Fibroblast of pulmonary artery (primary cell): Measurements from ENCODE around the gene ATP5ME.
"Not testable (repeated sequence)": the region's sequence is repeated elsewhere in the genome, so short reads cannot be mapped to it uniquely, and the experiment has no call there.

Experiments used
- DNase-seq: peaks from one replicate; pipeline ENCODE4 v3.0.0-alpha.2; 2010; ENCODE audit warnings: low read depth
- H3K4me3 ChIP-seq: replicated peaks from 2 replicates; pipeline ENCODE4 v1.5.1; 2011; ENCODE audit warnings: low read depth, mild to moderate bottlenecking, control low read depth, low read length, moderate library complexity
- CTCF ChIP-seq: IDR thresholded peaks from 2 replicates; pipeline ENCODE4 v1.5.1; 2011; ENCODE audit warnings: mild to moderate bottlenecking, control low read depth, low read length, inconsistent platforms; ENCODE audit errors: missing control alignments

The ATP5ME gene

GRCh38 chr4:647481-647880 is 26.6 kb downstream of the ATP5ME start:
- DNase-seq, result no peak
- TF ChIP-seq CTCF, result no peak

GRCh38 chr4:646460-646859 is 27.6 kb downstream of the ATP5ME start:
- DNase-seq, result no peak
- TF ChIP-seq CTCF, result no peak
- no peak overlapping the region for H3K4me3 ChIP-seq

More at GRCh38 chr4:647481-647880, 26.6 kb downstream of the ATP5ME start:
- no peak overlapping the region for H3K4me3 ChIP-seq

GRCh38 chr4:642366-642765 is 31.7 kb downstream of the ATP5ME start:
- not testable (repeated sequence) for H3K4me3 ChIP-seq, DNase-seq

- H3K4me3 ChIP-seq, result no peak overlapping the region
- TF ChIP-seq CTCF, result no peak
- DNase-seq, result no peak
Observed at GRCh38 chr4:637536-638280, 36.4 kb downstream of the ATP5ME start.

GRCh38 chr4:636628-637159 is 37.4 kb downstream of the ATP5ME start:
- no peak for TF ChIP-seq CTCF
- DNase-seq, result no peak
- no peak overlapping the region for H3K4me3 ChIP-seq

GRCh38 chr4:635851-636627 is 38.0 kb downstream of the ATP5ME start:
- no peak overlapping the region for H3K4me3 ChIP-seq
- TF ChIP-seq CTCF, result no peak
- DNase-seq, result no peak

GRCh38 chr4:635066-635835 is 38.8 kb downstream of the ATP5ME start:
- not testable (repeated sequence) for DNase-seq, H3K4me3 ChIP-seq
